KMS-11 (cell line): ENCODE measurements around the gene AOPEP.

Experiments
- H2AFZ ChIP-seq: fragments of 200-600 bp; sonication (generic); 2 replicates; pipeline ENCODE4 v1.6.1; 2016; ENCODE audit warnings: antibody characterized with exemption, mixed run types, low read depth
- H3K27ac ChIP-seq: fragments of 200-600 bp; sonication (generic); 2 replicates; pipeline ENCODE4 v1.6.1; 2016; ENCODE audit warnings: mild to moderate bottlenecking, mixed run types
- H3K27me3 ChIP-seq: fragments of 200-600 bp; sonication (generic); 2 replicates; pipeline ENCODE4 v1.6.1; 2017; ENCODE audit warnings: mild to moderate bottlenecking, low read depth, mixed run types, moderate library complexity; ENCODE audit not compliant: insufficient read depth
- H3K36me3 ChIP-seq: fragments of 200-600 bp; sonication (generic); 2 replicates; pipeline ENCODE4 v1.6.1; 2017; ENCODE audit warnings: mild to moderate bottlenecking, mixed run types; ENCODE audit not compliant: insufficient read depth
- H3K4me1 ChIP-seq: fragments of 200-600 bp; sonication (generic); 2 replicates; pipeline ENCODE4 v1.6.1; 2016; ENCODE audit warnings: mild to moderate bottlenecking, low read depth, mixed run types; ENCODE audit not compliant: poor library complexity, severe bottlenecking
- H3K4me2 ChIP-seq: fragments of 200-600 bp; sonication (generic); 2 replicates; pipeline ENCODE4 v1.7.0; 2016; ENCODE audit warnings: mild to moderate bottlenecking, mixed run types
- H3K4me3 ChIP-seq: fragments of 200-600 bp; sonication (generic); IDR thresholded peaks from 2 replicates; pipeline ENCODE4 v1.6.1; 2017; ENCODE audit warnings: low read depth, low read length, mixed read lengths; ENCODE audit not compliant: insufficient read depth
- H3K79me2 ChIP-seq: fragments of 200-600 bp; sonication (generic); 2 replicates; pipeline ENCODE4 v1.6.1; 2016; ENCODE audit warnings: low read depth, mixed run types; ENCODE audit not compliant: insufficient read depth
- H3K9ac ChIP-seq: fragments of 200-600 bp; sonication (generic); 2 replicates; pipeline ENCODE4 v1.6.1; 2016; ENCODE audit warnings: mild to moderate bottlenecking, mixed run types
- H4K20me1 ChIP-seq: fragments of 200-600 bp; sonication (generic); 2 replicates; pipeline ENCODE4 v1.6.1; 2016; ENCODE audit warnings: mild to moderate bottlenecking, mixed run types; ENCODE audit not compliant: insufficient read depth
- CTCF ChIP-seq: fragments of 200-600 bp; sonication (generic); conservative IDR thresholded peaks from 2 replicates; pipeline ENCODE4 v1.6.1; 2017; ENCODE audit warnings: low read depth, mild to moderate bottlenecking, antibody characterized with exemption, low read length, moderate library complexity, mixed read lengths

AOPEP gene

GRCh38 chr9:94778013-94778412, 51.5 kb downstream of the AOPEP start:
- no peak overlapping the region for H3K27ac ChIP-seq

DNA sequence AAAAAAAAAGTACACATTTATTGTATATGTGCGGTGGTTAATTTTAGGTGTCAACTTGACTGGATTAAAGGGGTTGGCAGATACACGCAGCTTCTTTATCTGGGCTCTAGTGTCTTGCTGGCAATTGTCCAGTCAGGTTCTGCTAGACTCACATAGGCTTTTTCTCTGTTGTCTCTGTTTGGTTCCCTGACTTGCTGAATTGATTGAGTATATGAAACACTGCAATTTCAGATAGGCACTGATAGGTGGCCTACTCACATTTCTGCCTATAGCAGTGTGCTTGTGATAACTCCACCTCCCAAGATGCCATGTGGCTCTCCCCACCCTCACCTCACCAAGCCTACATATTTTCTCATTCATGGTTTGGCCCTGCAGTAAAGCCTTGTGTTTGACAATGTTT, 52.5 kb downstream of the AOPEP start:
- no peak overlapping the region for H3K4me2 ChIP-seq
- H3K9ac ChIP-seq, result no peak overlapping the region
- no peaks in the 10 kb centered on the region for H3K36me3 ChIP-seq
- H4K20me1 ChIP-seq, result no peaks in the 10 kb centered on the region
- H3K79me2 ChIP-seq, result no peaks in the 10 kb centered on the region
- H3K27me3 ChIP-seq, result no peaks in the 10 kb centered on the region
- no peak for TF ChIP-seq CTCF
- no peak overlapping the region for H3K27ac ChIP-seq
- H3K4me1 ChIP-seq, result no peaks in the 10 kb centered on the region
- no peak overlapping the region for H2AFZ ChIP-seq
- H3K4me3 ChIP-seq, result no peak overlapping the region

More at GRCh38 chr9:94778013-94778412, 51.5 kb downstream of the AOPEP start:
- no peak overlapping the region for H3K9ac ChIP-seq
- H3K4me1 ChIP-seq, result no peaks in the 10 kb centered on the region
- no peak overlapping the region for H3K4me2 ChIP-seq
- no peak overlapping the region for H2AFZ ChIP-seq
- H3K27me3 ChIP-seq, result no peaks in the 10 kb centered on the region
- H3K4me3 ChIP-seq, result no peak overlapping the region
- H4K20me1 ChIP-seq, result no peaks in the 10 kb centered on the region
- no peaks in the 10 kb centered on the region for H3K36me3 ChIP-seq
- no peaks in the 10 kb centered on the region for H3K79me2 ChIP-seq
- no peak for TF ChIP-seq CTCF

DNA sequence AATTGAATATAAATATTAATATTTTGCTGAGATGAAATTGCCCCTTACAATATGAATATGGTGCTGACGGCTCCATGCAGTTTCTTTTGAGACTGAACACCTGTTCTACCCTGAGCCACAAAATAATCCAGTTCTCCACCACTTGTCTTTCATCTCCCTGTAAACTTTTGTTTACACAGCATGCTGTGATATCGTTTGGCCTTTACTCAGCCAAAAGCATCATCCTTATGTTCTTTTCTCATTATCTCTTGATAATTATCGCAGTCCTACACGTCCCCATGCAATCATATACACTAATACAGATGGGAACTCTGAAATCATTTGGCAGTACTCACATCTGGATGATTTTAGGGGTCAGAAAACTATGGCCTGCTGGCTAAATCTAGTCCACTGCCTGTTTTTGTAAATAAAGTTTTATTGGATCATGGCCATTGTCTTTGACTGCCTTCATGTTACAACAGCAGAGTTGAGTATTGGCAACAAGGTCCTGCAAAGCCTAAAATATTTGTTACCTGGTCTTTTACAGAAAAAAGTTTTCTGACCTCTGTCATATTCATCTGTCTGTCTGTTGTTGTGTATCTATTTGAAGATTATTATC, 53.3 kb downstream of the AOPEP start:
- no peaks in the 10 kb centered on the region for H3K27me3 ChIP-seq
- no peak for TF ChIP-seq CTCF
- no peak overlapping the region for H3K27ac ChIP-seq
- H2AFZ ChIP-seq, result no peak overlapping the region
- no peaks in the 10 kb centered on the region for H4K20me1 ChIP-seq
- H3K36me3 ChIP-seq, result no peaks in the 10 kb centered on the region
- H3K79me2 ChIP-seq, result no peaks in the 10 kb centered on the region
- no peaks in the 10 kb centered on the region for H3K4me1 ChIP-seq
- H3K4me3 ChIP-seq, result no peak overlapping the region
- H3K9ac ChIP-seq, result no peak overlapping the region
- H3K4me2 ChIP-seq, result no peak overlapping the region

DNA sequence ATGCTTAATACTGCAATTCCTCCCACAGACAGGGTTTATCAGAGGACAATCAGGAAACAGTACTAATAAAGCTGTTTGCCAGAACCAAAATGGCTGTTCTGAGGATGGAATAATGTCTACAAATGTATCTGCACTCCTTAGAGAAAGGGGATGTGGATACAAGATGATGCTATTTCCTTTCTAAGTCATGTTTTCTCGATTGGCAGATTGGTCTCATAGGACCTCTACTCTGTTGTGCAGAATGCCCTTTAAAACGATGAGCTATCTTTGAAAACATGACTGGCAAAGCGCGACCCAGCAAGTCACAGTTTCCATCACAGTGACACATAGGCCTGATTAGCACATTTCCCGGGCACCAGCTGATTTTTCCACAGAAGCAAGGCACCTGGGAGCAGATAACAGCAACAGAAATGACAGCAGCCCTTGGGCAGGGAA, 54.0 kb downstream of the AOPEP start:
- Histone ChIP-seq H4K20me1 (no peaks in the 10 kb centered on the region), H2AFZ (no peak overlapping the region), H3K27ac (no peak overlapping the region), H3K27me3 (no peaks in the 10 kb centered on the region), H3K36me3 (no peaks in the 10 kb centered on the region), H3K4me1 (no peaks in the 10 kb centered on the region), H3K79me2 (no peaks in the 10 kb centered on the region), H3K9ac (no peak overlapping the region), H3K4me2 (no peak overlapping the region), H3K4me3 (no peak overlapping the region)
- no peak for TF ChIP-seq CTCF
